HG03378 (cell line): ENCODE results near the gene OR10V1.

Experiments
- ATAC-seq: cut with Tn5 transposase; IDR thresholded peaks from one replicate; pipeline ENCODE4 v1.9.1; 2021; ENCODE audit warnings: mild to moderate bottlenecking, moderate library complexity; ENCODE audit not compliant: unreplicated experiment

Gene OR10V1

DNA sequence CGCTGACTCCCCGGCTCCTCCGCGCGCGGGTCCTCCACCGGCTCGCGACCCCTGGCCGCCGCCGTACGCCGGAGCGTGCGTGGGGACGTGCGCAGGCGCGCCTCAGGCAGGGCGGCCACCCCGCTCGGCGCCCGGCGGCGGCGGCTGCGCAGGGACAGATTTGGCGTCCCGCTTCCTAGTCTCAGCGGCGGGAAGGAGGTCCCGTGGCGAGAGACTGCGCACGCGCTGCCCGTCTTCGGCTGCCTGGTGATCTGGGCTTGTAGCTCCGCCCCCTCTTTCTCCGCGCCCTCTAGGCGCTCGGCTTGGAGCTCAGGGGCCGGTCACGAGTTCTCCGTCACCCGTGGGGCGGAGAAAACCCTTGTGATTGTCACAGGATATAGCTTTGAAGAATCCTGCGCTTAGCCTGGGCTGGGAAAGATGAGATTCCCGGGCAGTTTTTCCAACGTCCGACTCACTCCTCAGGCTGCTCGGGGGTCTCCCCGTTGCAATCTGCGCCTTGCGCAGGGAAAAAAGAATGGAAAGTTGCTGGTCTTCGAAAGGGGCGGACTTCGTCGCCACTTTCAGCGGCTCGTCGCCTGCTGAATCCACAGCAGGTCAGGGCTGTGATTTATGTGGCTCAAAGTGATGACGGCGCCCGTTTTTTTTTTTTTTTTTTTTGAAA lies 44.6 kb downstream of the OR10V1 start, which contains the start of gene PATL1:
PATL1 (minus strand) TSS at position 88 of the 661 bp plus-strand sequence. CDS start 142 bp downstream, outside the sequence.
- peak; percentile 95 for ATAC-seq

- peak; percentile 6 for ATAC-seq
Measured at GRCh38 chr11:59668188-59668949, 45.3 kb downstream of the OR10V1 start.

GRCh38 chr11:59667812-59668187 lies 45.8 kb downstream of the OR10V1 start:
- no peak for ATAC-seq

DNA sequence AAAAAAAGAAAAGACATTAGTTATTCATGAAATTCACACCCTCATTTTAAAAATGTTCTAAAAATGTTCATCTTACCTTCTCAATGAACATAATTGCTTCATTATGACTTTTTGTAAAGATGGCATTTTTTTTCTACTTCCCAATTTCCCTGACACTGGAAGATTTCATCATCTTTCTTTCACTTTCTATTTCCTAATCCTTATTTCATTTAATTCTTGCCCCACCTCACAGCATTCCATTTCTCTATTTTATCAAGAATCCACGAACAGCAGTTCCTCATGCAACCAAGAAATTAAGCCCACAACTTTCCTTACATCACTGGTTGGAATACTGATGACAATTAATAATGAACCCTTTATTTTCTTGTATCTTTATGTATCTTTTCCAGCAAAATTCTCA lies 46.7 kb downstream of the OR10V1 start:
- ATAC-seq: no peak
